D721Med (cell line): ENCODE data around the gene PHACTR2.
"Not testable (repeated sequence)": the region's sequence is repeated elsewhere in the genome, so short reads cannot be mapped to it uniquely, and the experiment has no call there.

Source experiments
- DNase-seq: peaks from one replicate; pipeline ENCODE4 v3.0.0; 2011; ENCODE audit warnings: low spot score; ENCODE audit not compliant: insufficient read length
- FAIRE-seq: peaks from 2 replicates; lab custom pipeline; 2011; peaks lifted over from hg19 to GRCh38; lab: Jason Lieb, UNC
- TF ChIP-seq, protein P1 (sequence below): IDR thresholded peaks from 2 replicates; pipeline ENCODE4 v1.5.1; 2012; ENCODE audit warnings: mild to moderate bottlenecking, control low read depth; ENCODE audit not compliant: insufficient read depth; ENCODE audit errors: missing control alignments

PHACTR2 gene

DNA sequence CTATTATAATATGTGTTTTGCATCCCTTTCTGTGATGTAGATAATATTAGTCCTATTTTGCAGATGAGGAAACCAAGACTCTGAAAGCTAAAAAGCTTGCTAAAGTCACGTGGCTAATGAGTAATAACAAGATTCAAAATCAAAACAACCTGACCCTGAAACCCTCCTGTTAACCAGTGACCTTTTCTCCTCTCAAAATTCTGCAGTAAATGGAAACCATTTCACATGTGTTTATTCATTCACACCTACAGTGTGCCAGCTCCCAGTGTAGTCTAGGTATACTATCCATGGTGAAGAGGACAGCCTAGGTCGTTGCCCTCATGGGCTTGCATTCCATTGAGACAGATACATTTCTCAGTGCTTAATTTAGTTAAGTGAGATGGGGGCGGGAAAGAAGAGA lies 30.6 kb upstream of the PHACTR2 start:
- FAIRE-seq (no peak), DNase-seq (no peak)
- TF ChIP-seq, protein P1, sequence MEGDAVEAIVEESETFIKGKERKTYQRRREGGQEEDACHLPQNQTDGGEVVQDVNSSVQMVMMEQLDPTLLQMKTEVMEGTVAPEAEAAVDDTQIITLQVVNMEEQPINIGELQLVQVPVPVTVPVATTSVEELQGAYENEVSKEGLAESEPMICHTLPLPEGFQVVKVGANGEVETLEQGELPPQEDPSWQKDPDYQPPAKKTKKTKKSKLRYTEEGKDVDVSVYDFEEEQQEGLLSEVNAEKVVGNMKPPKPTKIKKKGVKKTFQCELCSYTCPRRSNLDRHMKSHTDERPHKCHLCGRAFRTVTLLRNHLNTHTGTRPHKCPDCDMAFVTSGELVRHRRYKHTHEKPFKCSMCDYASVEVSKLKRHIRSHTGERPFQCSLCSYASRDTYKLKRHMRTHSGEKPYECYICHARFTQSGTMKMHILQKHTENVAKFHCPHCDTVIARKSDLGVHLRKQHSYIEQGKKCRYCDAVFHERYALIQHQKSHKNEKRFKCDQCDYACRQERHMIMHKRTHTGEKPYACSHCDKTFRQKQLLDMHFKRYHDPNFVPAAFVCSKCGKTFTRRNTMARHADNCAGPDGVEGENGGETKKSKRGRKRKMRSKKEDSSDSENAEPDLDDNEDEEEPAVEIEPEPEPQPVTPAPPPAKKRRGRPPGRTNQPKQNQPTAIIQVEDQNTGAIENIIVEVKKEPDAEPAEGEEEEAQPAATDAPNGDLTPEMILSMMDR: no peak

DNA sequence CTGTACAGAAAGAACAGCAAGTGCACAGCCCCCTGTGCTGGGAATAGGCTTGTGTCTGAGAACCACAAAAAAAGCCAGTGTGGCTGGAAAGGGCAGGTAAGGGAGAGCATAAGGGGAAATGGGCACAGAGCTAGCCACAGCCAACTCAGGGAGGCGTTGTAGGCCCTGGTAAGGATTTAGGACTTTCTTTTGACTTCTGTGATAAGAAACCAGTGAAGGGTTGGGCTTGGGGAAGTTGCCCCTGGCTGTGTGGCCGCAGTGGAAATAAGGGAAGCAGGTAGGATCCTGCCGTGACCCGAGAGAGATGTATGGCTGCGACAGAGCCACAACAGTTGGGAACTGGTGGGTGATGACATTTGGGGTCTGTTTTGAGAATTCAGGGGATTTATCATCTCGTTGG lies 30.0 kb upstream of the PHACTR2 start:
- no peak for FAIRE-seq
- TF ChIP-seq, protein P1: no peak
- DNase-seq: no peak

DNA sequence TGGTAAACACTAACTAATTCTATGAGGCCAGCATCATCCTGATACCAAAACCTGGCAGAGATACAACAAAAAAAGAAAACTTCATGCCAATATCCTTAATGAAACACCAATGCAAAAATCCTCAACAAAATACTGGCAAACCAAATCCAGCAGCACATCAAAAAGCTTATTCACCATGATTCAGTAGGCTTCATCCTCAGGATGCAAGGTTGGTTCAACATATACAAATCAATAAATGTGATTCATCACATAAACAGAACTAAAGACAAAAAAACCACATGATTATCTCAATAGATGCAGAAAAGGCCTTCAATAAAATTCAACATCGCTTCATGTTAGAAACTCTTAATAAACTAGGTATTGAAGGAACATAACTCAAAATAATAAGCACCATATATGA lies 28.4 kb upstream of the PHACTR2 start:
- not testable (repeated sequence) for FAIRE-seq, DNase-seq

DNA sequence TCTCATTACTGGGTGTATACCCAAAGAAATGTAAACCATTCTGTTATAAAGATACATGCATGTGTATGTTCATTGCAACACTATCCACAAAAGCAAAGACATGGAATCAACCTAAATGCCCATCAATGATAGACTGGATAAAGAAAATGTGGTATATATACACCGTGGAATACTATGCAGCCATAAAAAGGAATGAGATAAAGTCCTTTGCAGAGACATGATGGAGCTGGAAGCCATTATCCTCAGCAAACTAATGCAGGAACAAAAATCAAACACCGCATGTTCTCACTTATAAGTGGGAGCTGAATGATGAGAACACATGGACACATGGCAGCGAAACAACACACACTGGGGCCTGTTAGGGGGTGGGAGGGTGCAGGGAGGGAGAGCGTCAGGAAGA lies 26.4 kb upstream of the PHACTR2 start:
- DNase-seq, FAIRE-seq: not testable (repeated sequence)

DNA sequence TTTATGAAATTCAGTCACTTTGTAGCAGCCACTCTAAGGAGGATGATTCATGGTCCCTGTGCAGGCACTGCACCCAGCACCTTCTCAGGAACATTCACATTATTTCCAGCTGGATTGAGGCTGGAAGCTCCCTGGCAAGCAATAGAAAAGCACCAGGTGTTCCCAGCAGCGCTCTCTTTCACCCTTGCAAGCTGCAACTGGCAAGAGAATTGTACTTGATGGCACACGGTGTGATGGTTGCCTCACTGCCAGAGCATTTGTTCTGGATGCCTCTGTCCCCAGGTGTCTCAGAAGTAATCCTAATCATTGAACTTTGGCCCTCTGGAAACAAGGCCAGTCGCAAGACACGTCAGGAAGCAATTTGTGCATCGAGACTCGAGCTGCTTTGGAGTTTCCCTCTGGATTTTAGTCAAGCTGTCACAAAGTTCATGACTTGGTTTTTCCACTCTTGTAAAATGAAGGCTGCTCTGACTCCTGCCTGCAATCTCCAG lies 24.9 kb upstream of the PHACTR2 start:
- DNase-seq (no peak), FAIRE-seq (no peak)
- TF ChIP-seq, protein P1: no peak

DNA sequence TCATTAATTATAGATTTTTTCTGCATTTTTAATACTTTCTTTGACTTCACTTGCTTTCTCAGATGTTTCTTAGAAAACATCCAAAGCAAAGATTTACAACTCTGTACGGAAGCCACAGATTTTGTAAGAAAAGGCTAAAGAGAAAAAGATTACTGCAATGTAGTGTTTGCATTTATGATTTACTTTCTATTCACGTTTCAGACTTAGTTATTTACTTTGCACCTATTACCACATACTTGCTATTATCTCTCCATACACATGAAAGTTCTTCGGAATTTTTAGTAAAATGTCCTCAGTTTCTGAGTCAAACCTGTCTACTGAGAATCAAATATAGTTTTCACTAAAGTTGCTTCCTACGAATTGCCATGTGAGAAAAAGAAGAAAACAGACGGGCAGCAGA lies 22.2 kb upstream of the PHACTR2 start:
- FAIRE-seq (no peak), DNase-seq (no peak)
- TF ChIP-seq, protein P1: no peak

DNA sequence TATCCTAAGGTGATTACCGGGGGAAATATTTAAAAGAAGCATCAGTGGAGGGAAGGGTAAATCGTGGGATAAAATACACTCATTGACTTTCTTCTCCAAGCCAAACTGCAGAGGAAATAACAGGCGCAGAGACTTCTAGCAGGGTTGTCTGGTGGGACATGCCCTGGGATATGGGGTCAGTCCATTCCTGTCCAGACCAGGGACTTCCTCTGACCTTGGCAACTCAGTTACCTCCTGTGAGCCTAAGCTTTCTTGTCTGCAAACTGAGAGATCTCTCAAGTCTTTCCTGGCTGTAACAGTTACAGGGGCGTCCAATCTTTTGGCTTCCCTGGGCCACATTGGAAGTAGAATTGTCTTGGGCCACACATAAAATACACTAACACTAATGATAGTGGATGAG lies 21.7 kb upstream of the PHACTR2 start:
- no peak for DNase-seq
- TF ChIP-seq, protein P1: no peak
- no peak for FAIRE-seq

DNA sequence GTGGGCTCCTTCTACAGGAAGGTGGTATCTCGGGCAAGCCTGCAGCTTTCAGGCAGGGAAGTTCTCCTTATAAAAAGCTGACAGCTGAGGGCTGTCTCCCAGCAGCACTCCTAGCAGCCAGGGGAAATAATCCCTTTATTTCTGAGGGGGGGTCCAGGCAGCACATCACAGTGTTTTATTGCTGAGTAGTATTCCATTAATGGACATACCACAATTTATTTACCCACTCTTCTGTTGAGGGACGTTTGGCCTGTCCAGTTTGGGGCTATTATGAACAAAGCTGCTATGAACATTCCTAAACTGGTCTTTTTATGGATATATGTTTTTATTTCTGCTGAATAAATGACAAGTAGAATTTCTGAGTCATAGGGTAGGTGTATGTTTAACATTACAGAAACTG lies 20.0 kb upstream of the PHACTR2 start:
- TF ChIP-seq, protein P1: no peak
- no peak for DNase-seq
- no peak for FAIRE-seq

DNA sequence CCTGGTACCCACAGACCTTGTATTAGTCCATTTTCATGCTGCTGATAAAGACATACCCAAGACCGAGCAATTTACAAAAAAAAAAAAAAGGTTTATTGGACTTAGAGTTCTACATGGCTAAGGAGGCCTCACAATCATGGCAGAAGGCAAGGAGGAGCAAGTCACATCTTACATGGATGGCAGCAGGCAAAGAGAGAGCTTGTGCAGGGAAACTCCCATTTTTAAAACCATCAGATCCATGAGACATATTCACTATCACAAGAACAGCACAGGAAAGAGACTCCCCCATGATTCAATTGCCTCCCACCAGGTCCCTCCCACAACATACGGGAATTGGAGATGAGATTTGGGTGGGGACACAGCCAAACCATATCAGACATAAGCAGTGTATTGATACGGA lies 17.6 kb upstream of the PHACTR2 start:
- FAIRE-seq, DNase-seq: not testable (repeated sequence)
